HG03097 (cell line): ENCODE measurements around the gene OR4D1.
"Not testable (repeated sequence)": the region's sequence is repeated elsewhere in the genome, so short reads cannot be mapped to it uniquely, and the experiment has no call there.

ENCODE experiments used
- ATAC-seq: cut with Tn5 transposase; IDR thresholded peaks from one replicate; pipeline ENCODE4 v1.9.1; 2021; ENCODE audit not compliant: unreplicated experiment, low FRiP score

Gene OR4D1

GRCh38 chr17:58147930-58148434 lies at the start of gene OR4D1:
TSS of gene OR4D1 (plus strand) at chr17:58148384. CDS start at chr17:58155154, 6,770 bp downstream.
- ATAC-seq: no peak

- ATAC-seq: no peak
Observed at GRCh38 chr17:58100506-58100905, 47.7 kb upstream of the OR4D1 start.

- not testable (repeated sequence) for ATAC-seq
Observed at GRCh38 chr17:58101898-58102297, 46.3 kb upstream of the OR4D1 start.

GRCh38 chr17:58105093-58105492 lies 43.1 kb upstream of the OR4D1 start:
- ATAC-seq: no peak

GRCh38 chr17:58107306-58107705 lies 40.9 kb upstream of the OR4D1 start:
- ATAC-seq: no peak

- ATAC-seq: no peak
Observed at GRCh38 chr17:58109197-58109596, 39.0 kb upstream of the OR4D1 start.

- ATAC-seq: no peak
Observed at GRCh38 chr17:58110012-58110411, 38.2 kb upstream of the OR4D1 start.

GRCh38 chr17:58111676-58112075 lies 36.5 kb upstream of the OR4D1 start:
- no peak for ATAC-seq

- ATAC-seq: no peak
Observed at GRCh38 chr17:58112970-58113631, 35.1 kb upstream of the OR4D1 start.

- no peak for ATAC-seq
Observed at GRCh38 chr17:58113947-58114346, 34.2 kb upstream of the OR4D1 start.

- ATAC-seq: no peak
Observed at GRCh38 chr17:58117382-58117781, 30.8 kb upstream of the OR4D1 start.

GRCh38 chr17:58119491-58119890 lies 28.7 kb upstream of the OR4D1 start:
- no peak for ATAC-seq

- ATAC-seq: no peak
Observed at GRCh38 chr17:58120195-58120822, 27.9 kb upstream of the OR4D1 start.

GRCh38 chr17:58121925-58122324 lies 26.3 kb upstream of the OR4D1 start:
- ATAC-seq: no peak

- ATAC-seq: no peak
Observed at GRCh38 chr17:58127846-58128245, 20.3 kb upstream of the OR4D1 start.

- not testable (repeated sequence) for ATAC-seq
Observed at GRCh38 chr17:58132697-58133096, 15.5 kb upstream of the OR4D1 start.

GRCh38 chr17:58136669-58137279 lies 11.4 kb upstream of the OR4D1 start:
- ATAC-seq: no peak

- no peak for ATAC-seq
Observed at GRCh38 chr17:58141505-58141904, 6.7 kb upstream of the OR4D1 start.

GRCh38 chr17:58143335-58143734 lies 4.8 kb upstream of the OR4D1 start:
- not testable (repeated sequence) for ATAC-seq

GRCh38 chr17:58144801-58145200 lies 3.4 kb upstream of the OR4D1 start:
- no peak for ATAC-seq

GRCh38 chr17:58148609-58149008 lies 425 bp downstream of the OR4D1 start:
- no peak for ATAC-seq

GRCh38 chr17:58150394-58150793 lies 2.2 kb downstream of the OR4D1 start:
- no peak for ATAC-seq
